ENCODE measurements around the gene TSPAN31.
"Not testable (repeated sequence)": the region's sequence is repeated elsewhere in the genome, so short reads cannot be mapped to it uniquely, and the experiment has no call there.

Gene TSPAN31

DNA sequence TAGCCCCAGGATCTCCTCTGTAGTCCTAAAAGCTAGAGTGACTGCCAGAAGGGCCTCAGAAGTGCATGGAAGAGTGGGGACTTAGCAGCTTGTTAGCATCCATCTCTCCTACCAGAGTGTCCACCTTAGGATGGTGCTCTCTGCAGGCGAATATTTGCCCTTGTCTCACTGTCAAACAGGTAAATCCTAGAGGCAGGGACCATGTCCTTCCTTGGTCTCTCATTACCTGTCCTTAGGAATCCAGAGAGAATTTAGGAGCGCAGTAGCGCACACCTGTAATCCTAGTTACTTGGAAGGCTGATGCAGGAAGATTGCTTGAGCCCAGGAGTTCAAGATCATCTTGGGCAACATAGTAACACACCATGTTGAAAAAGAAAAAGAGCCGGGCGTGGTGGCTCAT, 27.7 kb upstream of the TSPAN31 start:
- no peak for DNase-seq (ENCODE audit: insufficient read length)
- no peak for FAIRE-seq
- TF ChIP-seq POLR2A (IDR thresholded peaks at IDR 0.05; ENCODE audit: low read depth, low read length) (no peak), POLR2AphosphoS5 (IDR thresholded peaks at IDR 0.05; ENCODE audit: low read depth, low read length) (no peak), TAF1 (IDR thresholded peaks at IDR 0.05; ENCODE audit: borderline replicate concordance, low read depth, low read length) (no peak)

DNA sequence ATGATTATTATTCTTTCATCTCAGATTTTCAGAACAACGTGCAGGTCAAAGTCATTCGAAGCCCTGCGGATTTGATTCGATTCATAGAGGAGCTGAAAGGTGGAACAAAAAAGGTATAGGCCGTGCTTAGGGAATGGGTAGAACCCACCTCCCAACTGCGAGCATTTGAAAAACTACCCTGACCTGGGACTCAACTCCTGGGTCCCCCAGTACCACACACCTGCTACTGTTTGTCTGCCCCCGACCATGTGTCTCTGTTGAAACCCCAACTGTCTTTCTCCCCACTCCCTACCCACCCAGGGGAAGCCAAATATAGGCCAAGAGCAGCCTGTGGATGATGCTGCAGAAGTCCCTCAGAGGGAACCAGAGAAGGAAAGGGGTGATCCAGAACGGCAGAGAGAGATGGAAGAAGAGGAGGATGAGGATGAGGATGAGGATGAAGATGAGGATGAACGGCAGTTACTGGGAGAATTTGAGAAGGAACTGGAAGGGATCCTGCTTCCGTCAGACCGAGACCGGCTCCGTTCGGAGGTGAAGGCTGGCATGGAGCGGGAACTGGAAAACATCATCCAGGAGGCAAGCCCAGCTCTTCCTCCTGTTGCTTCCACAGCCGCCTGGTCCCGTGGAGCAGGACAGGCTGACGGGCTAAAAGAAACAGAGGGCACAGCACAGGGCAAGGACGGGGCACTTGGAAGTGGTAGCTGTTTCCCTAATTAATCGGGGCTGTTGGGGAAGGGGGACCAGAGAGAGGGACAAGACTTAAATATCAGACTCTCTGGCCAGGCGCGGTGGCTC, 26.8 kb upstream of the TSPAN31 start:
- DNase-seq (ENCODE audit: insufficient read length), result no peak
- TF ChIP-seq POLR2AphosphoS5 (IDR thresholded peaks at IDR 0.05; ENCODE audit: low read depth, low read length) (no peak), TAF1 (IDR thresholded peaks at IDR 0.05; ENCODE audit: borderline replicate concordance, low read depth, low read length) (no peak), POLR2A (IDR thresholded peaks at IDR 0.05; ENCODE audit: low read depth, low read length) (no peak)
- FAIRE-seq, result no peak

DNA sequence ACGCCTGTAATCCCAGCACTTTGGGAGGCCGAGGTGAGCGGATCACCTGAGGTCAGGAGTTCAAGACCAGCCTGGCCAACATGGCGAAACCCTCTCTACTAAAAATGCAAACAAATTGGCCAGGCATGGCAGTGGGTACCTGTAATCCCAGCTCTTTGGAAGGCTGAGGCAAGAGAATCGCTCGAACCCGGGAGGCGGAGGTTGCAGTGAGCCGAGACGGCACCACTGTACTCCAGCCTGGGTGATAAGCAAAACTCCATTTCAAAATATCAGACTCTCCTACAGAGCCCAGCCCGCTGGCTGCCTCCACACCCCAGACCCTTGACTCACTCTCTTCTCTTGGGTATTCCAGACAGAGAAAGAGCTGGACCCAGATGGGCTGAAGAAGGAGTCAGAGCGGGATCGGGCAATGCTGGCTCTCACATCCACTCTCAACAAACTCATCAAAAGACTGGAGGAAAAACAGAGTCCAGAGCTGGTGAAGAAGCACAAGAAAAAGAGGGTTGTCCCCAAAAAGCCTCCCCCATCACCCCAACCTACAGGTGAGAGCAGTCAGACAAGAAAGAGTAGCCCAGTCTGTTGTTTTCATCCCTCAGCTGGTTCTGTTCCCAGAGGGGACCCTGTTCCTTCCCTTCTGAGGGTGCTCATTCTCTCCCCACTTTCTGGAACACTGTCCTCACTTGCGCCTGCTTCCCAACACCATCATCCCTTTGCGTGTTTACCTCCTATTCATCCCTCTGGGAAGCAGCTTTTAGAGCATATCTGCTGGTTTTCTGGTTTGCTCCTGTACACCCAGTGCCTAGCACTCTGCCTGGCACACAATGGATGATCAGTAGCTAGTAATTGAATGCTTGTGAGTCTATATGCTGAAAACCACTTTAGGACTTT, 26.0 kb upstream of the TSPAN31 start:
- TF ChIP-seq TAF1 (IDR thresholded peaks at IDR 0.05; ENCODE audit: borderline replicate concordance, low read depth, low read length) (no peak), POLR2A (IDR thresholded peaks at IDR 0.05; ENCODE audit: low read depth, low read length) (no peak), POLR2AphosphoS5 (IDR thresholded peaks at IDR 0.05; ENCODE audit: low read depth, low read length) (no peak)
- FAIRE-seq (no peak), DNase-seq (ENCODE audit: insufficient read length) (no peak)

DNA sequence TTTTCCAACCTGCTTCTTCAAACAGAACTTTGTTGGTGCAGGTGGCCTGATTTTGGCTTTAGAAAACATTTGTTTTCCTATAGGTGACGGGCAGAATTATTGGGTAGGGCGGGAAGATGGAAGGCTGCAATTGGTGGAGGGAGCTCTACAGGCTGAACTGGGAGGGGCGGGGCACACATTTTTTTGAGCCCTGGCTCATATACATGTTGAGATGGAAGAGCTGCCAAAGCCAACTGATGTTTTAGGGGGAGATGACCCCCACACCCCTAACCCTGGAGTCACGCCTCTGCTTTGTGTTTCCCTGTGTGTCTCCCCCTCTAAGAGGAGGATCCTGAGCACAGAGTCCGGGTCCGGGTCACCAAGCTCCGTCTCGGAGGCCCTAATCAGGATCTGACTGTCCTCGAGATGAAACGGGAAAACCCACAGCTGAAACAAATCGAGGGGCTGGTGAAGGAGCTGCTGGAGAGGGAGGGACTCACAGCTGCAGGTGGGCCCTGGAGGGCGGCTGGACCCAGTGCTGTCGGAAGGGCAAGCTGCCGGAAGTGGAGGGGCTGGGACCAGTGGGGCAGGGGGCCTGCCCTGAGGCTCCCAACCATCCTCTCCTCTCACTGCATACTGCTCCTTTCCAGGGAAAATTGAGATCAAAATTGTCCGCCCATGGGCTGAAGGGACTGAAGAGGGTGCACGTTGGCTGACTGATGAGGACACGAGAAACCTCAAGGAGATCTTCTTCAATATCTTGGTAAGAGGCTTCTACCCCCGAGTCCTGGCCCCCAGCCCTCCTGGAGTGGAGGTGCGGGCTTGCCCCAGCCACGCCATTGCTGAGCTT, 24.8 kb upstream of the TSPAN31 start:
- FAIRE-seq, result no peak
- TF ChIP-seq TAF1 (IDR thresholded peaks at IDR 0.05; ENCODE audit: borderline replicate concordance, low read depth, low read length) (no peak), POLR2A (IDR thresholded peaks at IDR 0.05; ENCODE audit: low read depth, low read length) (no peak), POLR2AphosphoS5 (IDR thresholded peaks at IDR 0.05; ENCODE audit: low read depth, low read length) (no peak)

DNA sequence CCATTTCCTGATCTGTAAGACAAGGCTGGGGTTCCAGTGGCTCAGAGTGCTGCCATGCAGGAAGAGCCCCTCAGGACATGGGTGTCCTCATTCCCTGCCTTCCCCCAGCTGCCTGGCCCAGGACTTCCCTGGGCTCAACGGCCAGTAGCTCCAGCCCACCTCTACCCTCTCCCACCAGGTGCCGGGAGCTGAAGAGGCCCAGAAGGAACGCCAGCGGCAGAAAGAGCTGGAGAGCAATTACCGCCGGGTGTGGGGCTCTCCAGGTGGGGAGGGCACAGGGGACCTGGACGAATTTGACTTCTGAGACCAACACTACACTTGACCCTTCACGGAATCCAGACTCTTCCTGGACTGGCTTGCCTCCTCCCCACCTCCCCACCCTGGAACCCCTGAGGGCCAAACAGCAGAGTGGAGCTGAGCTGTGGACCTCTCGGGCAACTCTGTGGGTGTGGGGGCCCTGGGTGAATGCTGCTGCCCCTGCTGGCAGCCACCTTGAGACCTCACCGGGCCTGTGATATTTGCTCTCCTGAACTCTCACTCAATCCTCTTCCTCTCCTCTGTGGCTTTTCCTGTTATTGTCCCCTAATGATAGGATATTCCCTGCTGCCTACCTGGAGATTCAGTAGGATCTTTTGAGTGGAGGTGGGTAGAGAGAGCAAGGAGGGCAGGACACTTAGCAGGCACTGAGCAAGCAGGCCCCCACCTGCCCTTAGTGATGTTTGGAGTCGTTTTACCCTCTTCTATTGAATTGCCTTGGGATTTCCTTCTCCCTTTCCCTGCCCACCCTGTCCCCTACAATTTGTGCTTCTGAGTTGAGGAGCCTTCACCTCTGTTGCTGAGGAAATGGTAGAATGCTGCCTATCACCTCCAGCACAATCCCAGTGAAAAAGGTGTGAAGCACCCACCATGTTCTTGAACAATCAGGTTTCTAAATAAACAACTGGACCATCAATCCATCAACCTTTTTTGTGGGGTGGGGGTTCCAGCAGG, 23.9 kb upstream of the TSPAN31 start:
- TF ChIP-seq POLR2A (IDR thresholded peaks at IDR 0.05; ENCODE audit: low read depth, low read length) (no peak), POLR2AphosphoS5 (IDR thresholded peaks at IDR 0.05; ENCODE audit: low read depth, low read length) (no peak), TAF1 (IDR thresholded peaks at IDR 0.05; ENCODE audit: borderline replicate concordance, low read depth, low read length) (no peak)
- no peak for FAIRE-seq

More for the DNA sequence above, 24.8 kb upstream of the TSPAN31 start:
- DNase-seq (ENCODE audit: insufficient read length), result no peak

DNA sequence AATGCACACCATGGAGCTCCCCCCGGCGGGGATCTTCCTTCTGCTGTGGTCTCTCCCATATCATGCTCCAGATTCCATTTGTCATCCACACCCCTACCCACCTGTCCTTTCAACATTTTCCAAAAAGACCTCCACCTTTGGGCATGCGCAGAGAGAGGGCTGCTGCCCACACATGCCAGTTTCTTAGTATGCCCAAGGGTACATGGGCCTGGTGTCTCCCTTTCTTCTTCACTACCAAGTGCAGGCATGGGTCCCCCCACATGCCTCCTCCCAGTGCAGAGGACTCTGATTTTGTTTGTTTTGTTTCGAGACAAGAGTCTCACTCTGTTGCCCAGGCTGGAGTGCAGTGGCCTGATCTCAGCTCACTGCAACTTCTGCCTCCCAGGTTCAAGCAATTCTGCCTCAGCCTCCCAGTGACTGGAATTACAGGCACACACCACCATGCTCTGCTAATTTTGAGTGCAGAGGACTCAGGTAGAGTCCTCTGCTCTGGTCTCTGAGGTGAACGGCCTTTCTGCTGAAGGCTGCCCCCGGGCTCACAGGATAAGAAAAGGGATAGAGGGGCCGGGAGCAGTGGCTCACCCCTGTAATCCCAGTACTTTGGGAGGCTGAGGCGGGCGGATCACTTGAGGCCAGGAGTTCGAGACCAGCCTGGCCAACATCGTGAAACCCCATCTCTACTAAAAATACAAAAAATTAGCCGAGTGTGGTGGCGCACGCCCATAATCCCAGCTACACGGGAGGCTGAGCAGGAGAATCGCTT, 22.8 kb upstream of the TSPAN31 start:
- not testable (repeated sequence) for DNase-seq (ENCODE audit: insufficient read length); FAIRE-seq

More for the DNA sequence above, 23.9 kb upstream of the TSPAN31 start:
- no peak for DNase-seq (ENCODE audit: insufficient read length)

DNA sequence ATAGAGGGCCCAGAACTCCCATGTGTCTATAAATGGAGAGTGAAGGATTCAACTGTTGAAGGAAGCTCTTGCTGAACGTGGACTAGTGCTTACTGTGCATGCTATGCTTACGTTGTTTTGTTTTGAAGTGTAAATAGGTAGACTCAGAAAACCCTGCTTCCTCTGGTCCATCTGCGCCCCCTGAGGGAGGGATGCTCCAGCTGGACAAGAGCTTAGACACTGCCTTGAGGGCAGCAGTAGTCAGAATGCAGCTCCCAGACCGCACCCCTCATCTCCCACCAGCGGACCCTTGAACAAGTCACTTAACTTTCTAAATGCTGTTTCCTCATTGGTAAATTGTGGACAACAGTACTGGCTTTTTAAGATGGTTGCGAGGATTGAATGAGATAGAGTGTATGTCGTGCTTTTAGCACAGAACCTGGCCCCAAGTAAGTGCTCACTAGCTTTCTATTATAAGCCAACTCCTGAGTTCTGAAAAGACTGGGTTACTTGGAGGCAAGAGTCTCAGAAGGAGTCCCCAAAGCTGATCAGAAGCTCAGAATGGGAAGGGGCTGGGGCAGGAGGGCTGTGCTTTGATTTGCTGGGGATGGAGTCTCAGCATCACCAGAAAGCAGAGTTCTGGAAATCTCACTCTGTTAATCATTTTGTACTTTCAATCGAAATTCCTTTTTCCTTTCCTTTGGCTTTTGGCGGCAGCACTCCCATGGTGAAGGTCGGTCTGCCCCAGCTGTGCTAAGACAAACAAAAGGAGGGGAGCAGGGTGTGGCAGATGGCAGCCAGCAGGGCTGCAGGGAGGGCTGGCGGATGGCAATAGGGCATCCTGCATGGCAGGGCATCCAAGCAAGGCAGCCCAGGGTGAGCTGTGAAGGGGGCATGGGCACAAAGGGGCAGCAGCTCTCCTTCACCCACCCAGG, 21.9 kb upstream of the TSPAN31 start:
- DNase-seq (ENCODE audit: insufficient read length) (no peak), FAIRE-seq (no peak)
- no peak for TF ChIP-seq POLR2AphosphoS5 (IDR thresholded peaks at IDR 0.05; ENCODE audit: low read depth, low read length)
- TF ChIP-seq POLR2A (IDR thresholded peaks at IDR 0.05; ENCODE audit: low read depth, low read length), result peak; percentile 47; the same call in 1 of the 2 replicates
- no peak for TF ChIP-seq TAF1 (IDR thresholded peaks at IDR 0.05; ENCODE audit: borderline replicate concordance, low read depth, low read length)

DNA sequence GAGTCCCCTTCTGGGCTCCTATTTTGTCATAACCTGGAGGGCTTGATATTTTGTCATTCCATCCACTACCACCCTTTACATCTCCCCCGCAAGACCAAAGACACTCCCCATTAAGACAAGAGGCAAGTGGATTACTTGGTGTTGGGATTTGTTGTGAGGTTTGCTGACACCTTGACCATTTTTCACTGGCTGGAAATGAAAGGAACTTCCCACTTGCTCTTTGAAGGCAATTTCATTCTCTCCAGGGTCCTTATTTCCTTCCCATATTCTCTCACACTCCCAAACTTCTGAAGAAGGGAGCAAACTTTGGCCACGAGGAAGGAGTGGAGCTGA, 21.2 kb upstream of the TSPAN31 start:
- no peak for FAIRE-seq
- no peak for TF ChIP-seq POLR2AphosphoS5 (IDR thresholded peaks at IDR 0.05; ENCODE audit: low read depth, low read length)
- TF ChIP-seq POLR2A (IDR thresholded peaks at IDR 0.05; ENCODE audit: low read depth, low read length), result no peak
- TF ChIP-seq TAF1 (IDR thresholded peaks at IDR 0.05; ENCODE audit: borderline replicate concordance, low read depth, low read length), result no peak
- DNase-seq (ENCODE audit: insufficient read length), result no peak
